Raji (cell line): ENCODE results near the gene PRKAB1.

ENCODE experiments used
- POLR2A ChIP-seq: IDR thresholded peaks from 2 replicates; pipeline ENCODE4 v1.6.1; 2011; ENCODE audit warnings: low read depth, low read length, control low read depth; ENCODE audit not compliant: insufficient read depth

The PRKAB1 gene

DNA sequence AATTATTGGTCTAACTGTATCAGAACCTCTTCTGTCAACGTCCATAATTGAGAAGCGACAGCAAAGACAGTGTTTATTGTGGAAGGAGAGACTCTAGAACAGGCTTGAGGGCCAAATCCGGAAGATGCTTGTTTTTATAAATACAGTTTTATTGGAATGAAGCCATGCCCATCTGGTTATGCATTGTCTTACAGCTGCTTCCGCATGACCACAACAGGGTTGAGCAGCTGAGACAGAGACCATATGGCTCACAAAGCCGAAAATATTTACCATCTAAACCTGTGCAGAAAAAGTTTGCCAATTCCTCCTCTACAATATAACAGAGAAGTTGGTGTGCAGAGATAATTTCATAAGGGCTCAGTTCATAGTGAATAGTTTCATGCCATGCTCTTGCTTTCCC lies 24.5 kb downstream of the PRKAB1 start:
- TF ChIP-seq POLR2A, result no peak

DNA sequence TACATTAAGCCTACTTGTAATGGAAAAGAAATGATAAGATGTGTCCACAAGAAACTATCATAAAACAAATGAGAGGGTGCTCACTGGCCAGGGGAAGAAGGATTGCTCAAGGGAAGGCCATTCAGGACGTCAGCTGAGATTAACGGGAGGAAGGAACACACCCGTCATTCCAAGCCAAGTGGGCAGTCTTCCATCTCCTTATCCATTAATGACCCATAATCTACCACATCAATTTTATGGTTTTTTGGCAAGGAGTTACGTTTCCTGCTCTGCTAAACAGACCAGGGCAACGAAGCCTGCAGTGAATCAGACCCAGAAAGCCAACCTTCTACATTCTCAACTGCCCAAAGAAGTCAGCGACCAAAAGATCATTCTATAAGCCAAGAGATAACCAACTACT lies 25.1 kb downstream of the PRKAB1 start:
- no peak for TF ChIP-seq POLR2A

DNA sequence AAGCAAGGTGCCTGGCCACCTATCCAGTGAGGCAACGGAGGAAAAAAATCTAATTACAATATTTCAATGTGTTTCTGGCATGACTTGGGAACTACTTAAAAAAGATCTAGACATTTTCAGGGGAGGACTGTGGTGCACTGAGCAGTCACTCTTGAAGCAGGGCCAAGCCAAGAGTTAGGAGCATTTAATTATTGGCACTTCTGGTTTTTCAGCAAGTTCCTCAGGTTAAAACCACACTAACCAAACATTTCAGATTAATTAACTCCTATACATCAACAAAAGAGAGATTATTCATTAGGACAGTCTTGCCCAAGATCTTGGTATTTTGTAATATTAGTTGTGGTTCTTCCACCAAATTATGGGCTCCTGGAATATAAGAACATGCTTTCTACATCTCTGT lies 25.6 kb downstream of the PRKAB1 start:
- no peak for TF ChIP-seq POLR2A

DNA sequence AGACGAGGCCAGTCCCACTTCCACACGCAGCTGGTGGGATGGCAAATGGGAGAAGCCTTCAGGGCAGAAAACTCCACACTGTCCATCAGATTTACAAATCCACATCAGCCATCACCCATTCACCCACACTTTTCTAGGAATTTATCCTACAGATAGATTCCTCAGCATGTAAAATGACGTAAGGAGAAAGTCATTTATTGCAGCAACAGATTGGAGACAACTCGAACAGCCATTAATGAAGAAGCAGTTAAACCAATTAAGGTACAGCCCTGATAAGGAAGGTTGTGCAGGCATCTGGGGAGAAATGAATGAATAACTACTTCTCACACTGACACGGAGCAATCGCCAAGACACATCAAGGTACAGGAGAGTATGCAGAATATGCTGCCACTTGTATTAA lies 26.2 kb downstream of the PRKAB1 start:
- no peak for TF ChIP-seq POLR2A

DNA sequence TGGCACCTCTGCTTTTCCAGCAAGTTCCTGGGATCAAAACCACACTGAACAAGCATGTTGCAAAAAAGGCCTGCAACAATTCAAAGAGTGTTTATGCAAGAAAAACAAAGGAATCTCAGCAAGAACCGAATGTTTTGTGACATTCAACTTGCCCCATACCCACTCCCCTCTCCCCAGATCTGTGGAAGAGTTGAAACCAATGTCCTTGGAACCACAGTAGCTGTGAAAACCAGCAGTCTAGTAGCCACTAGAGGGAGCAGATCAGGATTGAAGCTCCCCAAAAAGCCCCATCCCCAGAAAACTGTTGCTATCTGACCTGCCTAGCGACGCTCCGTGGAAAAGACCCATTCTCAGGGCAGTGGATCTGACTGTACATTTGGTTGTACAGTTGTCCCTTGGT lies 27.1 kb downstream of the PRKAB1 start:
- no peak for TF ChIP-seq POLR2A

DNA sequence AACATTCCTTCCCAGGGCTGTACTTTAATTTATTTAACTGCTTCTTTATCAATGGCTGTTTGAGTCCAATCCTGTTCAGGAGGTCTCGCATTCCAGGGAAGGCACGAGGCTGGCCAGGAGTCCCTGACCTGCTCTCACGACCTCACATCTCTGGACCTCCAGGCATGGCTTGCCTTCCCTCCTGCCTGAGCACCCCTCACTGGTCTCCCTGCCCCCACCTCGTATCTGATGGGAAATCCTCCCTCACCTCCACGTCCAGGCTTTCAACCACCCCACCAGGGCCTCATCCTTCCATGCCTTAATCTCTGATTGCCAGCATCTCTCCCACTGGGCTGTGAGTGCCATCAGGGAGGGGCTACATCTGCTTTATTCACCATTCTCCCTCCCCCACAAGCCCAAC lies 29.0 kb downstream of the PRKAB1 start:
- TF ChIP-seq POLR2A, result no peak

DNA sequence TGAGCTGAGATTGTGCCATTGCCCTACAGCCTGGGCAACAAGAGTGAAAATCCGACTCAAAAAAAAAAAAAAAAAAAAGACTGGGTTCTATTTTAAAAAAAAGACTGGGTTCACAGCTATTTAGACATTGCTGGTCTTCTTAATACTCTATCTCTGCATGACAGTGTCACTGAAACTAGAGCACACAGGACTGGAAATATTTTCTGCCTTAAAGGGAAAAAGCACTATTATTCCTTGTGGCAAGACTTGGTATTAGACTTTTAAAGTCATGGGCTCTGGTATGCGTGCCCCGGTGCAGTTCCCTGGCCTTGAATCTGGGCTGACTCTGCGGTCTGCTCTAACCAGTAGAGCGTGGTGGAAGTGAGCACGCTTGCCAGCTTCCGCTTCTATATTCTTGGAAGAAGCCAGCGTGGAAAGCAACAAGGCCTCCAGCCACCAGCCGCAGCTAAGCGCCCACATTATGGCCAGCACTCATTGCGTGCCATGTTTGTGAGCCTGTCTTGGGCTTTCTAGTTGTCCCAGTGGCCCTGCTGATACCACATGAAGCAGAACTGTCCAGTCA lies 31.3 kb downstream of the PRKAB1 start:
- no peak for TF ChIP-seq POLR2A

DNA sequence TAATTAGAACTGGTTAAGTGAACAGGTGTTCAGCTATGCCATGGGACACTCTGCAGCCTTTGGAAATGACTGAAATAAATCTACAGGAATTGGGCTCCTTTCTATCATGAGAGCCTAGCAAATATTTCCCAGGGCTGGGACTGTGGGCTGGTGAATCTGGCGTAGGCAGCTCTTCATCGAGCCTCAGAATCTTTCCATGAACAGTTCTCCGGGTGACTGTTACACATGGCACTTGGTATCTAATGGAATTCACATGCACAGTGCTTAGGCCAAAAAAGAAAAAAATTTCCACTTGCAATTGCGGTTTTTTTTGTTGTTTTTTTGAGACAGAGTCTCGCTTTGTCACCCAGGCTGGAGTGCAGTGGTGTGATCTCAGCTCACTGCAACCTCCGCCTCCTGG lies 32.1 kb downstream of the PRKAB1 start:
- TF ChIP-seq POLR2A, result no peak

DNA sequence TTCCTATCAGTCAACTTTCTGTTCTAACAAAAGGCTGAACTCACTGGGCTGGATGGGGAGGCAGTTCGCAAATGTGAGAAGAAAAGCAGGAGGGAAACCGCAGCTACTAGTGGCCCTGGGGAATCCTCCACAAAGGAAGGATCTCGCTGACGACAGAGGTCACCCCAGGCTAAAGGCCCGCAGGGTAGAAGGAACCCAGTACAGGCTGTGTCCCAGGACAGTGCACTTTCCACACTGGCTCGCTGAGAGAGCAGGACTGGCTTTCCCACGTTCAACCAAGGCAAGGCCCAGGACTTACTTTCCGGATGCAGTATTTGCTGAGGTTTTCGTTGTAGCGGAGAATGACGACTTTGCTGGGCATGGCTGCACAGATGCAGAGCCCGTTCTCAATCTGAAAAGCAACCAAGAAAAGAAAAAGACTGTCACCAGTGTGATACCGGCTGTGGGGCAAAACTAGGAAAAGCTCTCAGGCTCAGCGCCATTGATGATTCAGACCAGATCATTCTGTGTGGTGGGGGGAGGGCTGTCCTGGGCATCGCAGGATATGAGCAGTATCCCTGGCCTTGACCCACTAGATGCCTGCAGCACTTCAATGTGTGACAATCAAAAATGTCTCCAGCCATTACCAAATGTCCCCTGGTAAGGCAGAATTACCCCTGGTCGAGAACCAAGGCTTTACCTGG lies 36.3 kb downstream of the PRKAB1 start:
- TF ChIP-seq POLR2A, result no peak

DNA sequence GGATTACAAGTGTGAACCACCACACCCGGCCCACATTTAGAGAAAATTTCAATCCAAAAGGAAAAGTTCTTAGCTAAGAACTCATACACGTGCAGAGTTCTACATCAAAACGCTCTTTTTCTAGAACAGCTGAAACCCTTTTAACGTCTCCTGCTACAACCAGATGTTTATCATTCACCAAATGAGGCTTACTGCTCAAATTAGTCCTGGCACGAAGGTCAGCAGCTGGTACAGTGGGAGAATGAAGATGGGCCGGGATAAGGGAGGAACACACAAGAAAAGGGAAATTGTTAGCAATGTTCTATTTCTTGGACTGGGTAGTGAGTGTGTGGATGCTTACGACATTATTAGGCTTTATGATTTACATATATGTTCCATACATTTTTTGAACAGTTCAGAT lies 37.2 kb downstream of the PRKAB1 start:
- TF ChIP-seq POLR2A, result no peak

DNA sequence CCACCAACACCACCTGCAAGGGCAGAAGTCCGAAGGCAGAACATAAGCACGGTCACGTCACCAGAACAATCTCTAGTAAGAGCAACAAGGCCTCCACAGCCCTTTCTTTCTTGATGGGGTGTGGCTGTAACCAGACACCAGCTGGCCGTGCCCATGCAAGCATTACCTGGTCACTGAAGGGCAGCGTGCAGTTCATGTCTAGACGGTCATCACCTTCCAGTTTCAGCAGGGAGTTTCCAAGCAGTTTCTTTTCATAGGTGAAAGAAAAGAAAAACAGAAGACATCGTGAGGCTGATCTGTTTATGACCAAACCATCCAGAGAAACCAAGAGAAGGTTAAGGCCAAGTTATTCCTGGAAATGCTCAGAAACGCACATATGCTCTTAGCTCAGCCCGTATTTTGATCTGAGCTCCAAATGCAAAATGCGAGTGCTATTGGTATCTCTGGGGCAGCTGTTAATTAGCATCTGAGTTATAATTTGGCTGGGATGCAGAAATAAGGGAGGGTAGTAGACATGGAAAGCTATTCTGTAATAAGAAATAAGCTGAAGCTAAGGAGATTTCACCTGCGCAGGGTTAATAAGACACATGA lies 42.5 kb downstream of the PRKAB1 start:
- TF ChIP-seq POLR2A, result no peak

DNA sequence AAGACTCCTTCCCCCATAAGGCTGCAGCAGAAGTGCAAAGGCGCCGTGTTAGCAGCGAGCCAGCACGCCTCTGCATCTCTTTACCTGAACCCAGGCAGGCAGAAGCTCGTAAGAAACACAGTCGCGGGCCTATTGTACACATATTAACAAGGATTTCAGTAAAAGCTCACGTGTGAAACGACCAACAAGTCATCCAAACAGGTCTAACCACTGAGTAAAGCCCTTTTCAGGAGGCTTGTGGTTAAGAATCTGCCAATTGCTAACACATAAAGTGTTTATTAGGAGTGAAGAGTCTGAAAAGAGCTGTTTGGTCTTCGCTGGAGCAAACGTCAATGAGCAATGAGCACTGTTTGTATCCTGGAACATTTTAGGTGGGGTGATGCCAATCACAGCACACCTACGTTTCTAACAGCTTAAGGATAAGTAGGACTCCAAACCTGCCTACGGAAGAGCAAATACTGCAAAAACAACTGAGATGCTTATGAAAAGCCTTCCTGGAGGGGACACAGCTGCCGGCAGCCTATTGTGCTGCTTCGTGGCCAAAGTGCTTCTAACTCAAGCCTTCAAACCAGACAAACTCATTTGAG lies 43.1 kb downstream of the PRKAB1 start:
- no peak for TF ChIP-seq POLR2A

DNA sequence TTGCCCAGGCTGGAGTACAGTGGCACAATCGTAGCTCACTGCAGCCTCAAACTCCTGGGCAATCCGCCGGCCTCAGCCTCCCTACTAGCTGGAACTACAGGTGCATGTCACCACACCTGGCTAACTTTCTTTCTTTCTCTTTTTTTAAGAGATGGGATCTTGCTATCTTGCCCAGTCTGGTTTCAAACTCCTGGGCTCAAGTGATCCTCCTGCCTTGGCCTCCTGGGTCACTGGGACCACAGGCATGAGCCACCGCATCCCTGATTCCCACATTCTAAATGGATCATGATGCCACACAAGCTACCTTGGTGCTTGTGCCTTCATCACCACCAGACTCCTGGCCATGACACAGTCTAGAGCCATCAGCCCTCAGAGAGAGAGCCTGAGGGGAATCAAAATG lies 43.8 kb downstream of the PRKAB1 start:
- TF ChIP-seq POLR2A, result no peak

DNA sequence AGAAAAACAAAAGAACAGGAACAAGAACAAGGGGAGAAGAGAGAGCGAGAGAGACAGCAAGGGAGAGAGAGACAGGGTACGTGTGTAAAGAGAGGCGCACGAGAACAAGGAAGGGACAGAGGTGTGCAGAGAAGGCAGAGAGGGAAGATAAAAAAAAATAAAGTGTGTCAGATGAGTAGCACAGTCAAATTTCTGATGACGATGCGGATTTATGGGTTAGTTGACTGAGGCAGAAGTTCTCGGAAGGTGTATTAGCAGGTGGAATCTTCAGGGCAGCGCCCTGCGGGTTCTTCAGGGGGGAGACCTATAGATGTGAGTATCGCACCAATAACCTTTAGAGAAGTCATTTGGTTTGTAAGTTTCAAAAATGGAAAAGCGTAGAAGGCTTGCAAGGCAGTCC lies 44.8 kb downstream of the PRKAB1 start:
- no peak for TF ChIP-seq POLR2A

DNA sequence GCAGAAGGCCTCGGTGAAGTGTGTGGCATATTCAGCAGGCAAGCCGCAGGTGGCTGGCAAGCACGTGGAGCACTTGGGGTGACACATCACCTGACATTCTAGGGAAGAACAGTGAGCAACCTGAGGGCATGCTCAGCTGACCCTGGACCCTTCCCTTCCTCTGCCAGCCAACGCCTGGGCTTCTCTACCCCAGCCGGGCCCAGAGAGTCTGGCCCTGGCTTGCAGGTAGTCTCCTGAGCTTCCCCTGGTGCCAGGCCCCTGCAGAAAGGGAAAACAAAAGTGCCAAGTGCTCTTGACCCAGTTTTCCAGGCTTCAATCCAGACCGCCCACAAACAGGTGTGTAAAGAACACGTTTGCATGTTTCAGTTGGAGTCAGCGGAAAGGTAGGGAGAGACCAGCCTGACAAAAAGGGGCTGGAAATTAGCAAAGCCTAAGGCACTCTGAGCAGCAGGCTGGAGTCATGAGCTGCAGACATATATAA lies 45.7 kb downstream of the PRKAB1 start:
- no peak for TF ChIP-seq POLR2A

DNA sequence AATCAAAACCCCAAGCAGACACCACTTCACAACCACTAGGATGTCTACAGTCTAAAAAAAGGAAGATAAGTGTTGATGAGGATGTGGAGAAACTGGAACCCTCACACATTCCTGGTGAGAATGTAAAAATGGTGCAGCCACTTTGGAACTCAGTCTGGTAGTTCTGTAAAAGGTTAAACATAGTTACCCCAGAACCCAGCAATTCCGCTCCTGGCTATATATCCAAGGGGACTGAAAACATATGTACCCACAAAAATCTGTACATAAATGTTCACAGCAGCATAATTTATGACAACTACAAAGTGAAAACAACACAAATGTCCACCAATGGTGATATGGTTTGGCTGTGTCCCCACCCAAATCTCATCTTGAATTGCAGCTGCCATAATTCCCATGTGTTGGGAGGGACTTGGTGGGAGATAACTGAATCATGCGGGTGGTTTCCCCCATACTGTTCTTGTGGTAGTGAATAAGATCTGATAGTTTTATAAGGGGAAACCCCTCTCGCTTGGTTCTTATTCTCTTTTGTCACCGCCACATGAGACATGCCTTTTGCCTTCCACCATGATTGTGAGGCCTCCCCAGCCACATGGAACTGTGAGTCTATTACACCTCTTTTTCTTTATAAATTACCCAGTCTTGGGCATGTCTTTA lies 46.8 kb downstream of the PRKAB1 start:
- TF ChIP-seq POLR2A, result no peak
